Measurements from ENCODE around the gene METRN.

METRN gene

DNA sequence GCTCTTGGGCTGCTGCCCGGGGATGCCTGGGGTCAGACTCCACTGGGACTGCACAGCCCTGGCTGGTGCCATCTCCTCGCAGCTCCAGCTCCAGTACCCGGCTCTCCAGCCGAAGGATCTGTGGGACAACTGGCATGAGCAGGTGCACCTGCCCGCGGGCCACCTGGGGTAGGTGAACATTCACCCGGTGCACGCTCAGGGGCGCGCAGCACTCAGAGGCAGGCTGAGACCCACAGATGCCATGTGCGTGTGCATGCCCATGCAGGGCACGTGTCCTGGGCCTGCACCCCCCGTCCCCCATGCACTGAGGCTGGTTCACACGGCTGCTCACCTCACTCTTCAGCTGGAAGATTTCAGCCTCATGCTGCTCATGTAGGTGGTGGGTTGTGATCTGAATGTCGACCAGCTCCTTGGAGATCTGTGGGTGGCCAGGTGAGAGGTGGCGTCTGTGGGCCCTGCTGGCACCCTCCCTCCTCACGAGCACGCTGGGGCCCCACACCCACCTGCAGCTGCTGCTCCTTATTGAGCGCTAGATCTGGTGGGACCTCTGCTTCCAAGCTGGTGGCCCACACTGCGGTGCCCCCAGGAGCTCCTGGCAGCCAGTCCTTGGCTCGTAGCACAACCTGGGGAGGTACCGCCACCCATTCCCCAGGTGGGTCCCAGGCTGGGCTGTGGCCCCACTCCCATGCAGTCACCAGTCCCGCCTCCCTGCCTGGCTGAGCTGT lies 10.7 kb downstream of the METRN start:
- no peak for DNase-seq

DNA sequence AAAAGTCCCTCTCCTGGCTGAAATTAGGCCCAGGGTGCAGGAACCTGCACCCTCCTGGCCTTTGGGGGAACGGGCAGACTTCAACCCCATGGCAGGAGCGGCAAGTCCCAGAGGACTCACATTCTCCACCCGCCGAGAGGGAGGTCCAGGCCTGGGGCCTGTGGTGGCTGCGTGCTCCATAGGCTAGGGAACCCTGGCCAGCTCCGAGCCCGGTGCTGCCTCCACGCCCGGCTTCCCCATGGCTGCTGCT lies 11.2 kb downstream of the METRN start:
- DNase-seq: no peak

DNA sequence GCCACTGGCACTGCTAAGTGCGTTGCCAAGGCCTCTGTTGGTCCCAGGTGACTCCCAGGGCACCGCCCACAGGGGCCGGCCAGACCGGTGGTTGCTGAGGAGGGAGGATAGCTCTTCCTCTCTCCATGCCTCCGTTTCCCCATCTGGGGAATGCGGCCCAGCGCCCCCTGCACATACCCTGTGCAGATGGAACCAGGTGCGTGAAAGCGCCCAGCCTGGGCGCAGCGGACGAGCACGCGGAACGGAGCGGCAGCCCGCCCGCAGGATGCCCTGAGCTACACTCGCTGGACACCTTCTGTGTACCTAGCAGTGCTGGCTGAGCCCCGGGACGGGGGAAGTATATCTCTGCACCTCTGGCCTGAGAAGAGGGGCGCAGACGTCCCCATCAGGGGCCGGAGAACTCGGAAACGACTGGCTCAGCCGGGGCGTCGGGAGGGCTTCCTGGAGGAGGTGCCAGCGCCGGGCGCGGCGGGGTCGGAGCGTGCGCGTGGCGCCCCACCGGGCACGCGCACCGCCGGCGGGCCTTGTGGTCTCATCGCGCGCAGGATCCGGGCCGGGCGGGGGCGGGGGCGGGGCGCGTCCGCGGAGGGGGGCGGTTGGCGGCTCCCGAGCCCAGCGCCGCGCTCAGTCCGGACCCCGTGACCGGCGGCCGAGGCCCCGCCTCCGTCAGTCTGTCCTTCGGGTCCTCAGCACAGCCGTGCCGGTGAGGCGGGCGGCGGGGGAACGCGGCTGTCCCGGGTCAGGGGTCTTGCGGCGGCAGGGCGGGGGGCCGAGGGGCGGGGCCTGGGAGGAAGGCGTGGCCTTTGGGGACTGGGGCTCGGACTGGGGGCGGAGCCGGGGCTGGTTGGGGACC lies 11.7 kb downstream of the METRN start, which contains the start of the genes CCDC78 and HAGHL:
Gene CCDC78, minus strand, starts transcription at position 6 of the 853 bp plus-strand sequence. CDS start 76 bp downstream, outside the sequence.
Gene HAGHL, plus strand, starts transcription at position 669 of the 853 bp plus-strand sequence. CDS start 404 bp downstream, outside the sequence.
- DNase-seq: no peak

DNA sequence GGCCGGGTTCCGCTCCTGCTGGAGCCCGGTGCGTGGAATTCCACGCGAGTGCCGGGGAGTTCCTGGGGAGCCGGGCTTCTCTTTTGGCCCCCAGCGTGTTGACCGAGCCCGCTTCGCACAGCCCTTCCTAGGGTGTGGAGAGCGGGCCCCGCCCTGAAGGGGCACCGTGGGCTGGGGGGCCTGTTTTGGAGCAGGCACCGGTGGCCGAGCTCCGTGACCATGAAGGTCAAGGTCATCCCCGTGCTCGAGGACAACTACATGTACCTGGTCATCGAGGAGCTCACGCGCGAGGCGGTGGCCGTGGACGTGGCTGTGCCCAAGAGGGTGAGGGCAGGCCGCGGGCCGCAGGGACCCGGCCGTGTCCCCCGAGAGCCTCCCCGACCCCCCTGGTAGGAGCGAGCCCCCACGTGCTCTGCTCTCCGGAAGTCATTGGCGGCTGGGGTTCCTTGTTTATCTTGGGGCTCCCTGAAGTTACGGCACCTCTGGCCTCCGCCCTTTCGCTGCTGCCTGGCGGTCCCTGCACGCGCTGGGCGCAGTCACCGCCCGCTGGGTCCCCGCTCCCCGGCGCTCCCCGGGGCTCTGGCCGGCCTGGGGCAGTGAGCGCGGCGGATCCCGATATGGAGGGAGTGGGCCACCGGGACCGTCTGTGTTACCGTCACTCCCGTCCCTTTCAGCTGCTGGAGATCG lies 12.5 kb downstream of the METRN start:
- no peak for DNase-seq

DNA sequence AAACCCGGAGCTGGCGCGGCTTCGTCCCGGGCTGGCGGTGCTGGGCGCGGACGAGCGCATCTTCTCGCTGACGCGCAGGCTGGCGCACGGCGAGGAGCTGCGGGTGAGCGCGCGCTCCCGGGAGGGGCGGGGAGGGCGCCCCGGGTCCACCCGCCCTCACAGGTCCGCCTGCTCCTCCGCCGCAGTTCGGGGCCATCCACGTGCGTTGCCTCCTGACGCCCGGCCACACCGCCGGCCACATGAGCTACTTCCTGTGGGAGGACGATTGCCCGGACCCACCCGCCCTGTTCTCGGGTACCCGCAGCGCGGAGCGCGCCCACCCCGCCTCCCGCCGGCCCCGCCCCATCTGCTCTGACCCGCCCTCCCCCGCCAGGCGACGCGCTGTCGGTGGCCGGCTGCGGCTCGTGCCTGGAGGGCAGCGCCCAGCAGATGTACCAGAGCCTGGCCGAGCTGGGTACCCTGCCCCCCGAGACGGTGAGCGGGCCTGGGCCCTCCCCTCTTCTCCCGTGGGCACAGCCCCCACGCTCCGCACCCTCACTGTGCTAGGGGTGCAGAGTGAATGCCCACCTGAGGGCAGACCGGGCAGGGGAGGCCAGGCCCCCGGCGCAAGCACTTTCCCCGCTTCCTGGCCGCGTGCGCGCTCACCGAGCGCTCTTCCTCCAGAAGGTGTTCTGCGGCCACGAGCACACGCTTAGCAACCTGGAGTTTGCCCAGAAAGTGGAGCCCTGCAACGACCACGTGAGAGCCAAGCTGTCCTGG lies 13.4 kb downstream of the METRN start:
- no peak for DNase-seq

DNA sequence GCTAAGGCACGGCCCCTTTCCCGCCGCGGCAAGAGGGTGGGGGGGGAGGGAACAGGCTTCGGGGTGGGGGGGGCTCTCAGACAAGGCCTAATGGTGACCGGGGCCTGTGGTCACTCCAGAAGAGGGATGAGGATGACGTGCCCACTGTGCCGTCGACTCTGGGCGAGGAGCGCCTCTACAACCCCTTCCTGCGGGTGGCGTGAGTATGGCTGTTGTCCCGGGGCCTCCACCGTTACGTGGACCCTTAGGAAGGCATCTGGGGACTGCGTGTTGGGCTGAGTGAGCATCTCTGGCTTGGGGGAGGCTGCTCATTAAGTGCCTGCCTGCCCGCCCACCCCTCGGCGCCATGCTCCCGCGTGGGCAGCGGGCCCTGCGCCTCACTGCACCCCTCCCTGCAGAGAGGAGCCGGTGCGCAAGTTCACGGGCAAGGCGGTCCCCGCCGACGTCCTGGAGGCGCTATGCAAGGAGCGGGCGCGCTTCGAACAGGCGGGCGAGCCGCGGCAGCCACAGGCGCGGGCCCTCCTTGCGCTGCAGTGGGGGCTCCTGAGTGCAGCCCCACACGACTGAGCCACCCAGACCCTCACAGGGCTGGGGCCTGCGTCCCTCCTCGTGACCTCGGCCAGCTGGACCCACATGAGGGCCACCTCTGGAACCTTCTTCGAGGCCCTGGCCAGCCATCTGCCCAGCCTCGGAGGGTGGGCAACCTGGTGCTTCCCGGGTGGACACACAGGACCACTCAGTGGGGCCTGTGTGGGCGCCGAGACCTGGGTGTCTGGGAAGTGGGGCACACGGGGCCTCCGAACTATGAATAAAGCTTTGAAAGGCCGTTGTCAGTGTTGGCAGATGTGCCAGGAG lies 14.2 kb downstream of the METRN start:
- no peak for DNase-seq

GRCh38 chr16:729768-730665 lies 15.1 kb downstream of the METRN start:
- no peak for DNase-seq

GRCh38 chr16:730666-731509 lies 16.0 kb downstream of the METRN start:
- DNase-seq: no peak

DNA sequence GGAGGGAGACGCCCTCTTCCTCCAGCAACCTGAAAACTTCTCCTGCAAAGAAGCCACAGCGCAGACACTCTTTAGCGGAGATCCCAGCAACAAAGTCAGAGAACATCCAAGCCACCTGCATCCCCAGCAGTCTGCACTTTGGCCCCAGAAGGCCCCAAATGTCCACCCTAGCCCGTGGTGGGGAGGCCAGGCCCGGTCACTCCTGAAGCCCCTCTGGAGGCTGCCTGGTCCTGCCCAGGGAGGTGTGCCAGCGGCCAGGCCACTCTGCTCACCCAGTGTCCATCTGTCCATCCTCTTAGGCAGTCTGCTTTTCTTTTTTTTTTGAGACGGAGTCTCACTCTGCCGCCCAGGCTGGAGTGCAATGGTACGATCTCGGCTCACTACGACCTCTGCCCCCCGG lies 17.4 kb downstream of the METRN start:
- DNase-seq: no peak

GRCh38 chr16:732936-733335 lies 18.0 kb downstream of the METRN start:
- no peak for DNase-seq

GRCh38 chr16:733382-734207 lies 18.7 kb downstream of the METRN start:
- no peak for DNase-seq

GRCh38 chr16:734208-734980 lies 19.5 kb downstream of the METRN start:
- DNase-seq: no peak

DNA sequence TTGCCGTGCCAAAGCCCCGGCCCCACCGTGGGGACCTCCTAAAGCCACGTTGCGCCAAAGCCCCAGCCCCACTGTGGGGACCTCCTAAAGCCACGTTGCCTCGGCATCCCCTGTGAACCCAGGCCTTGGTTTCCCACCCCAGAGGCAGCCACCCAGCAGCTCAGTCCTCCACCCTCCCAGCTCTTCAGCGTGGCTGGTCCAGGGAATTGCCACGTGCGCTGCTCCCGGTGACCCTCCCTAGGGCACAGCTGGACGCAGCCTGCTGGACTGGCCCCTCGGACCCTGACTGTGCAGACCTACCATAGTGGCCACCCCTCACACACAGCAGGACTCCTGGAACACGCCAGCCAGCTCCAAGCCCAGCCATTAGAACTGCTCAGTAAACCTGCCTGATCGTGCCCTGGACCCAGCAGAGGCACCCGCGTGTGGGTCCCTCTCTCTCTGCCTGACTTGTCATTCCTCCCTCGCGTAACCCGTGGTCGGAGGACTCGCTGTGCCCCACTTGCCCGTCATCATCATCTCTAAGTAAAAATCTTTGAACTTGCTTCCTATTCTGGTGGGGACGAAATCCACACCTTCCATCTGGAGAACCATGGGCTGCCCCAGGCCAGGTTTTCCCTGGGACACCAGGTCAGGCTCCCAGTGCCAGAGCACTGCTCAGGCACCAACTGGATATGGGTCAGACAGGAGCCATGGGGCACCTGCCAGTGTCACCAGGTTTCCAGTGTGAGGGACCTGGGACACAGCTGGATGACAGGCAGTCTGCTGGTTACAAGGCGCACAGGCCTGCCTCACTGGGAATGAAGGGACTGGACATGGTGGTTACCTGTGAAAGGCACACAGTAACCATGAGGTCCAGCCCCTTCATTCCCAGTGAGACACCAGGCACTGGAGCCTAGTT lies 20.3 kb downstream of the METRN start:
- DNase-seq: no peak

- no peak for DNase-seq
These were observed 21.1 kb downstream of the METRN start for GRCh38 chr16:735982-736453.

- no peak for DNase-seq
These were observed 22.1 kb downstream of the METRN start for GRCh38 chr16:736936-737481.

Data from DMS79 (cell line).